ENCODE data around the gene ASB1.

Gene ASB1

GRCh38 chr2:238499731-238500580 is 73.2 kb downstream of the ASB1 start:
- H3K9ac ChIP-seq (ENCODE audit: low read length): no peak overlapping the region
- H3K36me3 ChIP-seq (ENCODE audit: low read length): no peaks in the 10 kb centered on the region
- no peak overlapping the region for H3K27ac ChIP-seq (ENCODE audit: low read depth, low read length)
- no peaks in the 10 kb centered on the region for H3K79me2 ChIP-seq (ENCODE audit: insufficient read depth, low read length)
- TF ChIP-seq CTCF (IDR thresholded peaks at IDR 0.05; ENCODE audit: insufficient read depth, low read length, poor library complexity, severe bottlenecking) (no peak), EZH2phosphoT487 (conservative IDR thresholded peaks at IDR 0.05; ENCODE audit: low read length) (no peak)
- no peaks in the 10 kb centered on the region for H3K27me3 ChIP-seq (ENCODE audit: low read length)
- no peak overlapping the region for H2AFZ ChIP-seq (ENCODE audit: low read depth, low read length, severe bottlenecking)
- no peaks in the 10 kb centered on the region for H3K9me2 ChIP-seq (replicated peaks; ENCODE audit: insufficient read depth, low read length)
- H4K20me1 ChIP-seq (ENCODE audit: low read depth, low read length): no peaks in the 10 kb centered on the region
- no peak overlapping the region for H3K4me2 ChIP-seq (ENCODE audit: low read depth, low read length, poor library complexity, severe bottlenecking)
- H3K9me3 ChIP-seq (ENCODE audit: insufficient read depth, low read length): no peaks in the 10 kb centered on the region
- H3K4me3 ChIP-seq (ENCODE audit: insufficient read depth, low read length, poor library complexity, severe bottlenecking): no peak overlapping the region
- H3F3A ChIP-seq (ENCODE audit: insufficient read depth): no peaks in the 10 kb centered on the region

- no peak overlapping the region for H3K4me2 ChIP-seq (ENCODE audit: low read depth, low read length, poor library complexity, severe bottlenecking)
- no peak overlapping the region for H3K4me3 ChIP-seq (ENCODE audit: insufficient read depth, low read length, poor library complexity, severe bottlenecking)
- no peaks in the 10 kb centered on the region for H3K27me3 ChIP-seq (ENCODE audit: low read length)
- no peaks in the 10 kb centered on the region for H3K9me2 ChIP-seq (replicated peaks; ENCODE audit: insufficient read depth, low read length)
- H3K36me3 ChIP-seq (ENCODE audit: low read length): no peaks in the 10 kb centered on the region
- H3K9ac ChIP-seq (ENCODE audit: low read length): no peak overlapping the region
- H3F3A ChIP-seq (ENCODE audit: insufficient read depth): no peaks in the 10 kb centered on the region
- H3K79me2 ChIP-seq (ENCODE audit: insufficient read depth, low read length): no peaks in the 10 kb centered on the region
- no peak overlapping the region for H2AFZ ChIP-seq (ENCODE audit: low read depth, low read length, severe bottlenecking)
- H3K27ac ChIP-seq (ENCODE audit: low read depth, low read length): no peak overlapping the region
- no peaks in the 10 kb centered on the region for H3K9me3 ChIP-seq (ENCODE audit: insufficient read depth, low read length)
- H4K20me1 ChIP-seq (ENCODE audit: low read depth, low read length): no peaks in the 10 kb centered on the region
- no peak for TF ChIP-seq EZH2phosphoT487 (conservative IDR thresholded peaks at IDR 0.05; ENCODE audit: low read length)
- TF ChIP-seq CTCF (IDR thresholded peaks at IDR 0.05; ENCODE audit: insufficient read depth, low read length, poor library complexity, severe bottlenecking): no peak
These were observed 74.6 kb downstream of the ASB1 start for GRCh38 chr2:238501311-238501710.

Data from SU-DHL-6 (cell line).